Mesendoderm (in vitro differentiated cells): ENCODE results near the gene BDKRB2.

Experiments
- DNase-seq: peaks from one replicate; pipeline ENCODE4 v3.0.0; 2013
- H2AK5ac ChIP-seq: 2 replicates; pipeline ENCODE4 v1.6.1; 2013; ENCODE audit warnings: low read length, inconsistent platforms
- H2BK120ac ChIP-seq: 2 replicates; pipeline ENCODE4 v1.6.1; 2013; ENCODE audit warnings: low read depth, mild to moderate bottlenecking, low read length, moderate library complexity, mixed read lengths
- H2BK15ac ChIP-seq: replicated peaks from 2 replicates; pipeline ENCODE4 v1.6.1; 2013; ENCODE audit warnings: low read depth, mild to moderate bottlenecking, moderate library complexity
- H2BK5ac ChIP-seq: 2 replicates; pipeline ENCODE4 v1.6.1; 2013; ENCODE audit warnings: low read length, inconsistent platforms
- H3K18ac ChIP-seq: 2 replicates; pipeline ENCODE4 v1.6.1; 2013; ENCODE audit warnings: mild to moderate bottlenecking, low read length, mixed read lengths
- H3K23ac ChIP-seq: one replicate; pipeline ENCODE4 v1.6.1; 2013; ENCODE audit warnings: low read length
- H3K27ac ChIP-seq: 2 replicates; pipeline ENCODE4 v1.5.1; 2013; ENCODE audit warnings: low read depth, mild to moderate bottlenecking, inconsistent platforms, low read length, moderate library complexity
- H3K27me3 ChIP-seq: 2 replicates; pipeline ENCODE4 v1.6.1; 2013; ENCODE audit warnings: low read length, control low read depth, mild to moderate bottlenecking, inconsistent platforms; ENCODE audit not compliant: insufficient read depth, poor library complexity
- H3K36me3 ChIP-seq: 2 replicates; pipeline ENCODE4 v1.6.1; 2013; ENCODE audit warnings: low read length, inconsistent platforms; ENCODE audit not compliant: control insufficient read depth, insufficient read depth
- H3K4ac ChIP-seq: one replicate; pipeline ENCODE4 v1.6.1; 2013; ENCODE audit warnings: low read depth, mild to moderate bottlenecking, low read length, moderate library complexity
- H3K4me1 ChIP-seq: 2 replicates; pipeline ENCODE4 v1.6.1; 2013; ENCODE audit warnings: low read depth, low read length, inconsistent platforms; ENCODE audit not compliant: control insufficient read depth
- H3K4me2 ChIP-seq: 2 replicates; pipeline ENCODE4 v1.6.1; 2013; ENCODE audit warnings: low read length
- H3K4me3 ChIP-seq: 2 replicates; pipeline ENCODE4 v1.5.1; 2013; ENCODE audit warnings: mild to moderate bottlenecking, low read length
- H3K56ac ChIP-seq: one replicate; pipeline ENCODE4 v1.6.1; 2013; ENCODE audit warnings: low read length
- H3K79me1 ChIP-seq: 2 replicates; pipeline ENCODE4 v1.6.1; 2013; ENCODE audit warnings: low read length, inconsistent platforms
- H3K79me2 ChIP-seq: 2 replicates; pipeline ENCODE4 v1.6.1; 2013; ENCODE audit warnings: mild to moderate bottlenecking, low read length; ENCODE audit not compliant: control insufficient read depth, insufficient read depth
- H3K9ac ChIP-seq: 2 replicates; pipeline ENCODE4 v1.6.1; 2013; ENCODE audit warnings: low read length, inconsistent platforms
- H4K5ac ChIP-seq: one replicate; pipeline ENCODE4 v1.6.1; 2013; ENCODE audit warnings: low read length
- H4K8ac ChIP-seq: one replicate; pipeline ENCODE4 v1.6.1; 2013; ENCODE audit warnings: low read depth, mild to moderate bottlenecking, control low read depth, low read length, moderate library complexity
- whole genome bisulfite sequencing: extraction: QIAGEN DNeasy Blood & Tissue Kit; methylation state at CpG from one replicate; pipeline ENCODE4 v1.1.7; 2013; ENCODE audit warnings: low lambda C conversion rate, missing lambda C conversion rate; ENCODE audit not compliant: insufficient coverage; ENCODE audit errors: extremely low coverage; 5-methylcytosine and 5-hydroxymethylcytosine counted together

BDKRB2 gene

DNA sequence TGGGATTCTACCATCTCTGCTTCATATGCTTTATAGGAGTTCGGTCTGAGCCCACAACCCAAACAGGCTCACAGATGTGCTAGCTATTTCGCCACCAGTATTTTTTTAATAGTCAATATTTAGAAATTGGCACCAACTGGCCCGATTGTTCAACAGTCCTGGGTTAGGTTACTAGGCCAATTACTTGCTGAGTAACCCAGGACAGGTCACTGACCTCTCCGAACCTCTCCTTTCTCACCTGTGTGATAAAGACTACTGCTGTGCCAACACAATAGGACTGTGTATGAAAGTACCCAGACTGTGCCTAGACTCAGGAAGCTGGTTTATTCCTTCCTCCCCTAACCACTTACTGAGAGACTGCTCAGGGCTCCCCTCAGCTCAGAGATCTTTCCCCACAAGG lies 8.3 kb downstream of the BDKRB2 start:
- H4K5ac ChIP-seq: no peak overlapping the region
- no peak overlapping the region for H3K23ac ChIP-seq
- H3K4me3 ChIP-seq: no peak overlapping the region
- H3K27ac ChIP-seq: no peak overlapping the region
- no peaks in the 10 kb centered on the region for H3K79me1 ChIP-seq
- DNase-seq: no peak
- no peak overlapping the region for H3K18ac ChIP-seq
- no peak overlapping the region for H3K56ac ChIP-seq
- no peaks in the 10 kb centered on the region for H3K79me2 ChIP-seq
- no peak overlapping the region for H3K4ac ChIP-seq
- H2BK5ac ChIP-seq: no peak overlapping the region
- H3K4me1 ChIP-seq: no peaks in the 10 kb centered on the region
- no peaks in the 10 kb centered on the region for H3K36me3 ChIP-seq
- no peak overlapping the region for H2BK15ac ChIP-seq
- no peak overlapping the region for H3K9ac ChIP-seq
- WGBS: no CpG with 5 or more reads among the region's 4 CpGs
- no peak overlapping the region for H3K4me2 ChIP-seq
- H2AK5ac ChIP-seq: no peak overlapping the region
- no peak overlapping the region for H2BK120ac ChIP-seq
- no peaks in the 10 kb centered on the region for H3K27me3 ChIP-seq
- H4K8ac ChIP-seq: no peak overlapping the region

DNA sequence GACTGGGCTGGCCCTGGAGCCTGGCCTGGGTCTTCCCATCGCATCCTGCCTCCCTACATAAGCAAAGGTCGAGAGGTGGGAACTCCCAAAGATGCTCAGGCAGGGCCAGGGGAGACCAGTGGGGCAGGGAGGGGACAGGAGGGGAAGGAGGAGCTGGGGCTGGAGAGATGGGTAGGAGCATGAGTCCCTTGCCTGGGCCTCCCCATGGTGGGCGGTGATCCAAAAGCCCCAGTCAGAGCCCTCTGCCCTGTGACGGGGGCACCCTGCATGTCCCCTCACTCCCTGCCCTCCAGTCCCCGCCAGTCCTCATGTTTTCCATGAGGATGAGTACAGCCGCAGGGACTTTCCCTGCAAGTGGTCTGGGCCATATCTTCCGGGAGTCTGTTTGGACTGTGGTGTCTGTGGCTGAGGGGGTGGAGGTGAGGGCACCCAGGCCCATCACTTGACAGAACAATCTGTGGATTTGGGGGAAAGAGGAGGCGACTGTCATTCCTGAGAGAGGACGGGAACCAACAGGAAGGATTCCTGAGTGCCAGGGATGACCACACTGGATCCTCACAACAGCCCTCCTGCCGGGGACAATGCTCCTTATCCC lies 9.3 kb downstream of the BDKRB2 start:
- H3K4me2 ChIP-seq: no peak overlapping the region
- H3K4ac ChIP-seq: no peak overlapping the region
- no peak overlapping the region for H2AK5ac ChIP-seq
- no peak overlapping the region for H3K23ac ChIP-seq
- no peak overlapping the region for H3K9ac ChIP-seq
- H3K56ac ChIP-seq: no peak overlapping the region
- no peaks in the 10 kb centered on the region for H3K79me2 ChIP-seq
- DNase-seq: no peak
- no peak overlapping the region for H4K5ac ChIP-seq
- H3K4me3 ChIP-seq: no peak overlapping the region
- no peaks in the 10 kb centered on the region for H3K36me3 ChIP-seq
- WGBS: no CpG with 5 or more reads among the region's 10 CpGs
- no peak overlapping the region for H4K8ac ChIP-seq
- H3K79me1 ChIP-seq: no peaks in the 10 kb centered on the region
- no peak overlapping the region for H3K27ac ChIP-seq
- H3K18ac ChIP-seq: no peak overlapping the region
- H2BK5ac ChIP-seq: no peak overlapping the region
- H2BK15ac ChIP-seq: no peak overlapping the region
- no peaks in the 10 kb centered on the region for H3K27me3 ChIP-seq
- no peaks in the 10 kb centered on the region for H3K4me1 ChIP-seq
- no peak overlapping the region for H2BK120ac ChIP-seq

DNA sequence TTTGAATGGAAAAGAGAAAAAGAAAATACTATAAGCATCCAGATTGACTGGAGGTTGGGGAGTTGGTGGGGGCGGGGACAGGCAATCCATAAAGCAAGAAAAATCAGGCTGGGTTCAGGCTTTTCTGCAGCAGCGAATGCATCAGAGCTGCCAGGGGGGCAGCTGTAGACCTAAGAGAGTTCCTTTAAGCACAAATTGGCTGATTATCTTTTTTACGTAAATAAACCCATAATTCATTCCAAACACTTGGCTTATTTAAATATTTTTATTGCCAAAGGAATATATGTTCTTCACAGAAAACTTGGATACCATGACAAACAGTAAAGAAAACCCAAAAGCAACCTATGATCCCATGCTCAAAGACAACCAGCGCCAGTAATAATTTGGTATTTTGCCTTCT lies 10.2 kb downstream of the BDKRB2 start:
- H3K36me3 ChIP-seq: no peaks in the 10 kb centered on the region

DNA sequence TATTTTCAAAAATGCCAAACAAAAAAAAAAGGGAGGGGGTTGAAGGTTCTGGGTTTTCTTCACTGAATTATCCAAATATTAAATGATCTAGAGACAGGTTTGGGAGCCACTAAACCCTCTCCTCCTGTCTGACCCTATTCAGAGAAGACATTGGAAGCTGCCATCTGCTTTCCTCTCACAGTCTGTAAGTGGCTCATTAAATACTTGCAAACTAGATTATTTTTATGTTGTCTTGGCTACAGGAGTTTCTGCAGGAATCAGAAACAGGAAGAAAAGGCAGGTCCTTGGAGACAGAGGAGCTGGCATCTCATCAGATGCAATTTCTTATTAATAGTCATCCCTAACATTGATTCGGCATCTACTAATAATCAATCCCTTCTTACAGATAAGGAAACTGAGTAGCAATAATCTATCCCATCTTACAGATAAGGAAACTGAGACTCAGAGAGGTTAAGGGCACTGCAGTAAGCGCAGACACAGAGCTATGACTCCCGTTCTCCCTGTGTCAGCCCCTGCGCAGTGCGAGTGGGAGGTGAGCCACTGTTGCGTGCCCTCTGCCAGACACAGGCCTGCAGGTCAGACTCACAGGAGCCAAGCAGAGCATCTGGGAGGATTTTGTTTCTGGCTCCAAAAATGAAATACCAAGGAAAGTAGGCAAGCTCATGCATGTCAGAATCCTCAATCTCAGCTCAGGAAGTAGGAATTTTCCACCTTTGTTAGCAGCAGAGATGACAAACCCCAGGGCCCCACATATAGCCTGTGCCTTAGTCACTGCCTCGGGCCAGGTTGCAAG lies 11.0 kb downstream of the BDKRB2 start:
- no CpG with 5 or more reads among the region's 7 CpGs for WGBS

More for the DNA sequence above, 10.2 kb downstream of the BDKRB2 start:
- no peak overlapping the region for H2BK5ac ChIP-seq
- H2BK15ac ChIP-seq: no peak overlapping the region
- no peaks in the 10 kb centered on the region for H3K27me3 ChIP-seq
- no peak for DNase-seq
- no peak overlapping the region for H3K23ac ChIP-seq
- H2BK120ac ChIP-seq: no peak overlapping the region
- no peak overlapping the region for H3K27ac ChIP-seq
- WGBS: no CpG with 5 or more reads among the region's 4 CpGs
- no peak overlapping the region for H2AK5ac ChIP-seq
- no peak overlapping the region for H3K18ac ChIP-seq
- no peak overlapping the region for H3K9ac ChIP-seq
- H3K4me3 ChIP-seq: no peak overlapping the region
- no peaks in the 10 kb centered on the region for H3K4me1 ChIP-seq
- H4K5ac ChIP-seq: no peak overlapping the region
- no peaks in the 10 kb centered on the region for H3K79me2 ChIP-seq
- no peak overlapping the region for H4K8ac ChIP-seq
- no peaks in the 10 kb centered on the region for H3K79me1 ChIP-seq
- H3K56ac ChIP-seq: no peak overlapping the region
- no peak overlapping the region for H3K4me2 ChIP-seq
- H3K4ac ChIP-seq: no peak overlapping the region

DNA sequence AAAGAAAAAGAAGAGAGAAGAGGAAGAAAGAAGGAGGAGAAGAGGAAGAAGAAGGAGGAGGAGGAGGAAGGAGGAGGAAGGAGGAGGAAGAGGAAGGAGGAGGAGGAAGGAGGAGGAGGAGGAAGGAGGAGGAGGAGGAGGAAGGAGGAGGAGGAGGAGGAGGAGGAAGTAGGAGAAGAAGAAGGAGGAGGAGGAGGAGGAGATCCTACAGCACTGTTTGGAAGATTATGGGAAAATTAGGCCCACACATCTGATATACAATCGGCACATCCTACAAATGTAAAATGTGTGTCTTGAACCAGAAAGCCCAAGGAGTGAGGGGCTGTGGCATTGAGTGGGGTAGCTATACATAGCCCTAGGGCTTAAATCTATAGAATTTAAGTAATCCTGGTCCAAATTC lies 12.0 kb downstream of the BDKRB2 start:
- no peak overlapping the region for H2AK5ac ChIP-seq
- no peaks in the 10 kb centered on the region for H3K36me3 ChIP-seq
- no peak overlapping the region for H3K9ac ChIP-seq
- no peak overlapping the region for H3K4ac ChIP-seq
- no peak overlapping the region for H3K4me3 ChIP-seq
- H3K56ac ChIP-seq: no peak overlapping the region
- H3K27ac ChIP-seq: no peak overlapping the region
- H2BK5ac ChIP-seq: no peak overlapping the region
- H3K79me1 ChIP-seq: no peaks in the 10 kb centered on the region
- H3K4me2 ChIP-seq: no peak overlapping the region
- no peak overlapping the region for H4K8ac ChIP-seq
- H2BK15ac ChIP-seq: no peak overlapping the region
- H3K18ac ChIP-seq: no peak overlapping the region
- H3K27me3 ChIP-seq: no peaks in the 10 kb centered on the region
- DNase-seq: no peak
- WGBS: no CpG with 5 or more reads among the region's 1 CpG
- H2BK120ac ChIP-seq: no peak overlapping the region
- no peak overlapping the region for H4K5ac ChIP-seq
- H3K79me2 ChIP-seq: no peaks in the 10 kb centered on the region
- H3K23ac ChIP-seq: no peak overlapping the region
- H3K4me1 ChIP-seq: no peaks in the 10 kb centered on the region

More for the DNA sequence above, 11.0 kb downstream of the BDKRB2 start:
- Histone ChIP-seq H3K27me3 (no peaks in the 10 kb centered on the region), H3K79me1 (no peaks in the 10 kb centered on the region), H3K36me3 (no peaks in the 10 kb centered on the region), H3K4me2 (no peak overlapping the region), H3K18ac (no peak overlapping the region), H4K8ac (no peak overlapping the region), H4K5ac (no peak overlapping the region), H3K4me3 (no peak overlapping the region), H3K27ac (no peak overlapping the region), H3K4ac (no peak overlapping the region), H2BK5ac (no peak overlapping the region), H3K23ac (no peak overlapping the region), H2BK120ac (no peak overlapping the region), H3K56ac (no peak overlapping the region), H2BK15ac (no peak overlapping the region), H3K9ac (no peak overlapping the region), H3K79me2 (no peaks in the 10 kb centered on the region), H3K4me1 (no peaks in the 10 kb centered on the region), H2AK5ac (no peak overlapping the region)
- no peak for DNase-seq
